Neural progenitor cell (in vitro differentiated cells): ENCODE measurements around the gene FARP2. TPM values are rescaled to one million over a fixed set of nuclear protein-coding genes. Genes with fewer than 3 reads are reported as not detected.

ENCODE experiments used
- DNase-seq: peaks from one replicate; pipeline ENCODE4 v3.0.0-alpha.2; 2016; ENCODE audit warnings: low spot score
- H2AFZ ChIP-seq: fragments of 200-600 bp; sonication (generic); replicated peaks from 2 replicates; pipeline ENCODE4 v1.6.1; 2016; ENCODE audit warnings: antibody characterized with exemption
- H3F3A ChIP-seq: fragments of 200-600 bp; sonication (generic); 2 replicates; pipeline ENCODE4 v1.6.1; 2016; ENCODE audit warnings: antibody characterized with exemption, low read depth
- H3K27ac ChIP-seq: fragments of 200-600 bp; sonication (generic); 2 replicates; pipeline ENCODE4 v1.5.1; 2016; ENCODE audit warnings: mild to moderate bottlenecking
- H3K27me3 ChIP-seq: fragments of 200-600 bp; sonication (generic); 2 replicates; pipeline ENCODE4 v1.6.1; 2016; ENCODE audit warnings: mild to moderate bottlenecking, moderate library complexity
- H3K36me3 ChIP-seq: fragments of 200-600 bp; sonication (generic); 2 replicates; pipeline ENCODE4 v1.5.1; 2016
- H3K4me1 ChIP-seq: fragments of 200-600 bp; sonication (generic); 2 replicates; pipeline ENCODE4 v1.6.1; 2016; ENCODE audit warnings: mixed run types
- H3K4me2 ChIP-seq: fragments of 200-600 bp; sonication (generic); 2 replicates; pipeline ENCODE4 v1.6.1; 2016
- H3K4me3 ChIP-seq: fragments of 200-600 bp; sonication (generic); 2 replicates; pipeline ENCODE4 v1.5.1; 2016
- H3K79me2 ChIP-seq: fragments of 200-600 bp; sonication (generic); 2 replicates; pipeline ENCODE4 v1.6.1; 2016; ENCODE audit warnings: low read depth
- H3K9ac ChIP-seq: fragments of 200-600 bp; sonication (generic); 2 replicates; pipeline ENCODE4 v1.6.1; 2016
- H3K9me3 ChIP-seq: fragments of 200-600 bp; sonication (generic); 2 replicates; pipeline ENCODE4 v1.5.1; 2016; ENCODE audit warnings: low read depth
- H4K20me1 ChIP-seq: fragments of 200-600 bp; sonication (generic); 2 replicates; pipeline ENCODE4 v1.6.1; 2016; ENCODE audit warnings: low read depth
- H3K27ac Mint-ChIP-seq: 3 replicates; pipeline ENCODE4 v1.8.0; 2021; ENCODE audit warnings: mixed read lengths
- H3K27me3 Mint-ChIP-seq: 2 replicates; pipeline ENCODE4 v1.8.0; 2022; ENCODE audit warnings: low read depth, mild to moderate bottlenecking, inconsistent platforms, moderate library complexity, mixed read lengths; ENCODE audit not compliant: insufficient read depth
- H3K36me3 Mint-ChIP-seq: 3 replicates; pipeline ENCODE4 v1.8.0; 2021; ENCODE audit warnings: mixed read lengths
- H3K4me1 Mint-ChIP-seq: 3 replicates; pipeline ENCODE4 v1.8.0; 2021; ENCODE audit warnings: mixed read lengths
- H3K4me3 Mint-ChIP-seq: 3 replicates; pipeline ENCODE4 v1.8.0; 2021; ENCODE audit warnings: mild to moderate bottlenecking, moderate library complexity, mixed read lengths
- H3K9me3 Mint-ChIP-seq: 3 replicates; pipeline ENCODE4 v1.8.0; 2020; ENCODE audit warnings: mixed read lengths
- CTCF ChIP-seq: fragments of 200-600 bp; sonication (generic); IDR thresholded peaks from 2 replicates; pipeline ENCODE4 v1.5.1; 2017; ENCODE audit warnings: antibody characterized with exemption, mild to moderate bottlenecking
- EZH2 ChIP-seq: fragments of 200-600 bp; sonication (generic); IDR thresholded peaks from 2 replicates; pipeline ENCODE4 v1.6.1; 2017; ENCODE audit warnings: antibody characterized with exemption, mild to moderate bottlenecking, moderate library complexity
- EZH2phosphoT487 ChIP-seq: fragments of 200-600 bp; sonication (generic); IDR thresholded peaks from 2 replicates; pipeline ENCODE4 v1.6.1; 2017; ENCODE audit warnings: antibody characterized with exemption
- total RNA-seq: library from RNA; depleted of rRNA; stranded (reverse); fragments of >200 nt; gene quantifications from 2 replicates; pipeline ENCODE4 v1.2.3, GENCODE V29; 2015; ENCODE audit warnings: low replicate concordance

The FARP2 gene
- total RNA-seq, 1 donor from 2014 or later = 32.3 TPM

- peaks cover 38% of the 10 kb centered on the region for H3K27me3 ChIP-seq
- Mint-ChIP-seq H3K4me3 (no peak overlapping the region), H3K4me1 (peaks cover 36% of the 10 kb centered on the region), H3K36me3 (no peaks in the 10 kb centered on the region), H3K27me3 (peaks cover 16% of the 10 kb centered on the region), H3K27ac (no peak overlapping the region), H3K9me3 (peaks cover 2% of the 10 kb centered on the region)
- H3K79me2 ChIP-seq = no peaks in the 10 kb centered on the region
- H3K27ac ChIP-seq = no peak overlapping the region
- H3K4me2 ChIP-seq = no peak overlapping the region
- DNase-seq = no peak
- no peaks in the 10 kb centered on the region for H3K36me3 ChIP-seq
- no peak overlapping the region for H3K4me3 ChIP-seq
- H4K20me1 ChIP-seq = no peaks in the 10 kb centered on the region
- H3F3A ChIP-seq = no peaks in the 10 kb centered on the region
- no peak overlapping the region for H2AFZ ChIP-seq
- H3K9ac ChIP-seq = no peak overlapping the region
- TF ChIP-seq CTCF = no peak
- no peak for TF ChIP-seq EZH2
- TF ChIP-seq EZH2phosphoT487 = no peak
- no peaks in the 10 kb centered on the region for H3K9me3 ChIP-seq
- H3K4me1 ChIP-seq = peaks cover 7% of the 10 kb centered on the region
These were observed 180.0 kb downstream of the FARP2 start for GRCh38 chr2:241535871-241536655.

GRCh38 chr2:241538838-241539615, 182.9 kb downstream of the FARP2 start:
- no peak overlapping the region for H3K4me3 ChIP-seq
- H3K9me3 ChIP-seq = no peaks in the 10 kb centered on the region
- no peak for DNase-seq
- peaks cover 2% of the 10 kb centered on the region for H3K9me3 Mint-ChIP-seq
- TF ChIP-seq CTCF (no peak), EZH2phosphoT487 (no peak), EZH2 (no peak)
- no peak overlapping the region for H3K27ac Mint-ChIP-seq
- no peak overlapping the region for H3K4me2 ChIP-seq
- H3K4me1 Mint-ChIP-seq = peaks cover 35% of the 10 kb centered on the region
- no peak overlapping the region for H3K27ac ChIP-seq
- H3K79me2 ChIP-seq = no peaks in the 10 kb centered on the region
- H3K36me3 ChIP-seq = no peaks in the 10 kb centered on the region
- no peak overlapping the region for H2AFZ ChIP-seq
- H4K20me1 ChIP-seq = no peaks in the 10 kb centered on the region
- peaks cover 24% of the 10 kb centered on the region for H3K27me3 Mint-ChIP-seq
- no peaks in the 10 kb centered on the region for H3K36me3 Mint-ChIP-seq
- H3K27me3 ChIP-seq = peaks cover 68% of the 10 kb centered on the region
- H3K9ac ChIP-seq = no peak overlapping the region
- H3F3A ChIP-seq = no peaks in the 10 kb centered on the region
- H3K4me3 Mint-ChIP-seq = no peak overlapping the region
- peaks cover 13% of the 10 kb centered on the region for H3K4me1 ChIP-seq

GRCh38 chr2:241539616-241540374, 183.7 kb downstream of the FARP2 start:
- Histone ChIP-seq H4K20me1 (no peaks in the 10 kb centered on the region), H3K4me1 (peaks cover 13% of the 10 kb centered on the region), H3K27me3 (peaks cover 68% of the 10 kb centered on the region), H3K79me2 (no peaks in the 10 kb centered on the region), H3K27ac (no peak overlapping the region), H3K9me3 (no peaks in the 10 kb centered on the region), H3K4me3 (no peak overlapping the region), H3K4me2 (no peak overlapping the region), H3F3A (no peaks in the 10 kb centered on the region), H2AFZ (no peak overlapping the region), H3K36me3 (no peaks in the 10 kb centered on the region), H3K9ac (no peak overlapping the region)
- H3K27me3 Mint-ChIP-seq = peaks cover 21% of the 10 kb centered on the region
- no peaks in the 10 kb centered on the region for H3K36me3 Mint-ChIP-seq
- H3K27ac Mint-ChIP-seq = no peak overlapping the region
- TF ChIP-seq CTCF = no peak
- peaks cover 28% of the 10 kb centered on the region for H3K4me1 Mint-ChIP-seq
- no peak overlapping the region for H3K4me3 Mint-ChIP-seq
- H3K9me3 Mint-ChIP-seq = peaks cover 2% of the 10 kb centered on the region
- DNase-seq = no peak
